ENCODE results near the gene CHI3L2.

Gene CHI3L2

DNA sequence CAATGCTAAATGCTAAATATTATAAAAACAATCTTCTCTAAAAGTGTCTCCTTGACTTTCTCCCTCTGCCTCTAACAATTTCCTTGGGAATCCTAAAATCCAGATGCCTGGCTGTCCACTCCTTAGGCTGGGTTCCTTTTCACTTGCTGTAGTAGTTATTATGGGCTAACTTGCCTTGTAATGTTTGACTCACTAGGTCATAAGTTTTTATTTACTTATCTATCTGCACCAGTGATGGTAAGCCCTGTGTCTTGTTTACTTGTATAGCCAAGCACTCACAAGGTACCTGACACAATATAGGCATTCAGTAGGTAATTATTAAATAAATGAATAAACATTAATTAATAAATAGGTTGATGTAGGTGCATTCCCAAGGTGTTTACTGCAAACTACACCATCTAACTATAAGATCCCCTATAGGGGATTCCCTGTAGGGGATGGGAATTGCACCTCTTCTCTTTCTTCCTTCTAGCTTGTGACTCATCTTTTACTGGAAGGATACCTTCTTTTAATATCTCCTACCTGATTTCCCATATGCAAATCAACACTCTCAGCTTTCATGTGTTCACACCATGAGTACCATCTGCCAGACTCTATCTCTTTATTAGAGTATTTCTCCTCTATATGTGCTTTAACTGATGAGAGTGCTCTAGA, 48.4 kb downstream of the CHI3L2 start:
- H3K27ac Mint-ChIP-seq = peak overlapping the region; percentile 67

DNA sequence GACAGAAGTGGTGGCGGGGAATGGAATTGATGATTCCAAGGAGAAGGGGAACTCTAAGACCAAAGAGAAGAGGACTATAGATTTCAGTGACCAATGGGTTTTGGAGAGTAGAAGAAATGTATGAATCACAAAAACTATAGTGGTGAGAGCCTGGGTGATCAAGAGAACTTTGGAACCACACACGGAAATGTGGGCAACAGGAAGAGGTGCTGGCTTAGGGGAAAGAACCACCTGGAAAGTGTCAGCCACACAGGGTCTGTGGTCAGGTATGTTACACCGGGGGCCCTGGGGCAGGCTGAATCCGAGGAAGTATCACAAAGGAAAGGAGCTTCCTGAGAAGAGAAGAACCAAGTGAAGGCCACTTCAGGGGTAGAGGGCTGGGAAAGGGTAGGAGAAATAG, 51.6 kb downstream of the CHI3L2 start:
- peaks cover 20% of the 10 kb centered on the region for H3K4me1 Mint-ChIP-seq (ENCODE audit: low read depth)
- peaks cover 11% of the 10 kb centered on the region for H3K9me3 Mint-ChIP-seq
- H3K27me3 Mint-ChIP-seq (ENCODE audit: low read depth) = no peaks in the 10 kb centered on the region
- no peak overlapping the region for H3K4me3 Mint-ChIP-seq
- H3K27ac Mint-ChIP-seq = peak overlapping the region; percentile 4
- H3K36me3 Mint-ChIP-seq (ENCODE audit: low read depth) = no peaks in the 10 kb centered on the region

More for the DNA sequence above, 48.4 kb downstream of the CHI3L2 start:
- H3K4me1 Mint-ChIP-seq (ENCODE audit: low read depth) = peaks cover 23% of the 10 kb centered on the region
- H3K4me3 Mint-ChIP-seq = no peak overlapping the region
- peaks cover 11% of the 10 kb centered on the region for H3K9me3 Mint-ChIP-seq
- peaks cover 3% of the 10 kb centered on the region for H3K36me3 Mint-ChIP-seq (ENCODE audit: low read depth)
- H3K27me3 Mint-ChIP-seq (ENCODE audit: low read depth) = peaks cover 16% of the 10 kb centered on the region

DNA sequence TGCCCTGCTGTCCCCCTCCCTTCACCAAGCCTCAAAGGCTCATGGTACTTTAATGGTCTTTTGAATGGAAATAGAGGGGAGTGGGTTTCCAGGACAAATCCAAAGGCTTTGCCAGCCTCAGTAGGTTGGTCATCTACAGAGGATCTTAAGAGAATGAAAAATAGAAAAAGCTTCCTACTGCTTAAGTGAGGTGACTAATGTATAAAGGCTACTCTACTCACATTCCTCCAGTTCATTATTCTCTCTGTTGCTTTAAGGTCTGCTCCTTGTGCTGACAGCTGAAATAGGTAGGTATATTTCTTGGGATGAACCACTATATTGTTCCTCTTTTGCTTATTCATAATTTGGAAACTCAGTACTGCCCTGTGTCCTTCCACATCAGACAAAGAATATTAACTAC, 52.8 kb downstream of the CHI3L2 start:
- Mint-ChIP-seq H3K4me3 (no peak overlapping the region), H3K4me1 (ENCODE audit: low read depth) (peaks cover 13% of the 10 kb centered on the region), H3K9me3 (peaks cover 11% of the 10 kb centered on the region), H3K27ac (no peak overlapping the region), H3K27me3 (ENCODE audit: low read depth) (no peaks in the 10 kb centered on the region), H3K36me3 (ENCODE audit: low read depth) (no peaks in the 10 kb centered on the region)

DNA sequence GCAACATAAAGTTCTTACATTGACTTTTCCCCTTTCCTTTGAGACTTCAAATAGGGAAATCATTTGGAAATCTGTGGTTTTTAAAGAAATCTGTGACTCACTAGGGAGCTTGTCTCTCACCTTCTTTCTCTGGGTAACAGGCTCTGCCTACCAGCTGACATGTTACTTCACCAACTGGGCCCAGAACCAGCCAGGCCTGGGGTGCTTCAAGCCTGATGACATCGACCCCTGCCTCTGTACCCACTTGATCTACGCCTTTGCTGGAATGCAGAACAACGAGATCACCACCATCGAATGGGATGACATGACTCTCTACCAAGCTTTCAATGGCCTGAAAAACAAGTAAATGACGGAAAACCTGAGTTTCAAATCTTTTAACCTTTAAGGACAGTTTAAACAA, 53.9 kb downstream of the CHI3L2 start:
- H3K27ac Mint-ChIP-seq = no peak overlapping the region
- no peaks in the 10 kb centered on the region for H3K36me3 Mint-ChIP-seq (ENCODE audit: low read depth)
- peaks cover 5% of the 10 kb centered on the region for H3K4me1 Mint-ChIP-seq (ENCODE audit: low read depth)
- H3K4me3 Mint-ChIP-seq = no peak overlapping the region
- H3K27me3 Mint-ChIP-seq (ENCODE audit: low read depth) = no peaks in the 10 kb centered on the region
- peaks cover 9% of the 10 kb centered on the region for H3K9me3 Mint-ChIP-seq

DNA sequence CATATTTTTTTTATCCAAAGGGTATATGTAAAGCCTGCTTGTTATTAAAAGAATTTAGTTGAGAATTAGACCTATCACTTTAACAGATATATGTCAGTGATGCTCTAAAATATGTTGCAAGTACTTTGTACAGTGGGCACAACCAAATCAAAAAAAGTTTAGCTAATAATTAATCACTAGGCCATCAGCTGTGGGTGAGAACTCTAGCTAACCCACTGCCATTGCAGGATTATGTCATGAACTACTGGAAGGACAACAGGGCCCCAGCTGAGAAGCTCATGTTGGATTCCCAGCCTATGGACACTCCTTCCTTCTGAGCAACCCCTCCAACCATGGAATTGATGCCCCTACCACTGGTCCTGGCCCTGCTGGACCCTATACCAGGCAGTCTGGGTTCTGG, 56.3 kb downstream of the CHI3L2 start:
- Mint-ChIP-seq H3K4me1 (ENCODE audit: low read depth) (peaks cover 4% of the 10 kb centered on the region), H3K27me3 (ENCODE audit: low read depth) (no peaks in the 10 kb centered on the region), H3K36me3 (ENCODE audit: low read depth) (no peaks in the 10 kb centered on the region), H3K9me3 (peaks cover 4% of the 10 kb centered on the region), H3K4me3 (no peak overlapping the region), H3K27ac (no peak overlapping the region)

DNA sequence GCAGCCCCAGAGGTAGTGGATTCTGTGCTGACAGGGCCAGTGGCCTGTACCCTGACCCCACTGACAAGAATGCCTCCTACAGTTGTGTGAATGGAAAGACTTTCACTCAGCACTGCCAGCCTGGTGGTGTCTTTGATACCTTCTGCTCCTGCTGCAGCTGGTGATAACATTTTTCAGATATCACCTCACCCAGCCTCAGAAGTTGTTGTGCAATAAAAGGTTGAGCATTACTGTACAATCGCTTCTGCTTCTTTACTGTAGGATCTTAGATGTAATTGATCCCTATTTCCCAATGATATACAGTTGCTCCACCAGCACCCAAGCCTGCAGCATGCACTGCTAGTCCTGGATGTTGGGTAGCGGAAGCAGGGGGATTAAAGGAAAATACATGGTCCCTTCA, 58.4 kb downstream of the CHI3L2 start:
- no peak overlapping the region for H3K4me3 Mint-ChIP-seq
- H3K9me3 Mint-ChIP-seq = no peaks in the 10 kb centered on the region
- H3K36me3 Mint-ChIP-seq (ENCODE audit: low read depth) = no peaks in the 10 kb centered on the region
- H3K4me1 Mint-ChIP-seq (ENCODE audit: low read depth) = no peaks in the 10 kb centered on the region
- no peak overlapping the region for H3K27ac Mint-ChIP-seq
- H3K27me3 Mint-ChIP-seq (ENCODE audit: low read depth) = no peaks in the 10 kb centered on the region

DNA sequence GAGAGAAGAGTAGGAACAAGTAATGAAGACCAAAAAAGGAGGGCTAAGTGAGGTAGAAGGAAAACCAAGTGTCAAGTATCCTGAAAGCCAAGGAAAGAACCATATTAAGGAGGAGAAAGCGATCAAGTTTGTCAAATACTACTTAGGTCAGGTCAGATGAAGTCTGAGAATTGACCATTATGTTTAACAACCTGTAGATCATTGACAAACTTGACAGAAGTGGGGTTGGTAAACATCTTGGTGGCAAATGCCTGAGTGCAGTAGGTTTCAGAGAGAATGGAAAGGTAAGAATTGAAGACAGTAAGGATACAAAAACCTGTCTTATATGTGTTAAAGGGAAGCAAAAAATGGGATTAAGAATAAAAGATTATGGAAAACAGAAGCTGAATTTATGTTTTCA, 59.4 kb downstream of the CHI3L2 start:
- H3K27me3 Mint-ChIP-seq (ENCODE audit: low read depth) = no peaks in the 10 kb centered on the region
- H3K4me3 Mint-ChIP-seq = no peak overlapping the region
- H3K9me3 Mint-ChIP-seq = peaks cover 4% of the 10 kb centered on the region

DNA sequence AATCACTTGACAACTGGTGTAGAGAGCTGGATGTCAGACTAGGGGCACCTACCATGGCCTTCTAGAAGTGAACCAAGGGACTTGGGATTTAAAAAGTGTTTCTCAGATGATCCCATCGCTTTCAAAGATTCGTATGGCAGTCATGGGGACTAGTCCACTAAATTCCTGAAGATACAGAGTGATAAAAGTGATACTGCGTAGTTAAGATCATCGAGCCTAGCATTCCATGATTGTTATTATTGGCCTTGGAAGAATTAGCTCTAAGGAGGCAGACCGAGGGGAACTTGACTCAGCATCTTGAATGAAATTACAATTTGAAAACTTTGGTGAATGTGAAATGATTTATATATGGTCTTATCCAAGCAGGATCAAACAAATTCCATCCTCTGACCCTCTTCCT, 61.9 kb downstream of the CHI3L2 start:
- Mint-ChIP-seq H3K4me1 (ENCODE audit: low read depth) (no peaks in the 10 kb centered on the region), H3K27ac (no peak overlapping the region), H3K9me3 (peaks cover 4% of the 10 kb centered on the region), H3K36me3 (ENCODE audit: low read depth) (no peaks in the 10 kb centered on the region), H3K4me3 (no peak overlapping the region), H3K27me3 (ENCODE audit: low read depth) (no peaks in the 10 kb centered on the region)

More for the DNA sequence above, 59.4 kb downstream of the CHI3L2 start:
- Mint-ChIP-seq H3K27ac (no peak overlapping the region), H3K36me3 (ENCODE audit: low read depth) (no peaks in the 10 kb centered on the region), H3K4me1 (ENCODE audit: low read depth) (no peaks in the 10 kb centered on the region)

DNA sequence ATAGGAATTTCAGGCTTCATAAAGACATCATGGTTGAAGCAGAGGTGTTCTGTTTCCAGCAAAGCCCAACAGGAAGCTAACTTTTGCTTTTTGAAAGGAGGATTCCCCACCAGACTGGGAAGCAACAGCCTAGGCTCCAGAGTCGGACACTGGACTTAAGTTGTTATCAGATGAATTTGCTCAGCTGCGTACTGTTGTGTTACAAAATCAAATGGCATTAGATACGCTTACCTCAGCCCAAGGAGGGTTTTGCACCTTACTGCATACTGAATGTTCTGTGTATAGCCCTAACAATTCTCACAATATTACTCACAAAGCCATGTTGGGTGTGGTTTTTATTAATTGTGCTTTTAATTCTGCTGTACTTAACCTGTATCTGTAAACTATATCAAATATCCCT, 62.6 kb downstream of the CHI3L2 start:
- Mint-ChIP-seq H3K27me3 (ENCODE audit: low read depth) (no peaks in the 10 kb centered on the region), H3K9me3 (peaks cover 4% of the 10 kb centered on the region), H3K4me1 (ENCODE audit: low read depth) (no peaks in the 10 kb centered on the region), H3K27ac (no peak overlapping the region), H3K36me3 (ENCODE audit: low read depth) (no peaks in the 10 kb centered on the region), H3K4me3 (no peak overlapping the region)

DNA sequence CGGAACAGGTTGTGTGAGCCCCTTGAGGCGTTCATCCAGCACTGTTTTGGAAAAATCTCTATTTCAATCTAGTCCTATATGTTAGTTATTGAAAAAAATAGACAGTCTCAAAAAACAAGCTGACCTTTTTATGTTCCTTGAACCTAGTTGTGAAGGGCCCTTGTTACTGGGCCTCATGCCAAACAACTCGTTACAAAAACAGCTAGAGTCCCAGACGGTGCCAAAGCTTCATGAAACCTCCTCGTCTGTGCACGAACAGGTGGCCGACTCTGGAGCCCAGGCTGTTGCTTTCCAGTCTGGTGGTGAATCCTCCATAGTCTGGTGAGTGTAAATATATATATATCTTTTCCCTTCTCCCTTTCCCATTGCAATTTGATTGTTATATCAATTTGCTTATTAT, 63.1 kb downstream of the CHI3L2 start, which contains the start of gene CHIA:
Gene CHIA, plus strand, starts transcription at position 222 of the 400 bp plus-strand sequence. CDS start 19,617 bp downstream, outside the sequence.
- Mint-ChIP-seq H3K4me3 (no peak within 1 kb of the TSS), H3K27me3 (ENCODE audit: low read depth) (no peaks in the 10 kb centered on the region), H3K27ac (no peak within 1 kb of the TSS), H3K36me3 (ENCODE audit: low read depth) (no peaks in the 10 kb centered on the region), H3K4me1 (ENCODE audit: low read depth) (no peaks in the 10 kb centered on the region), H3K9me3 (peaks cover 4% of the 10 kb centered on the region)
